ENCODE results near the gene FBXL15. TPM values are rescaled to one million over a fixed set of nuclear protein-coding genes. Genes with fewer than 3 reads are reported as not detected.

The FBXL15 gene
- total and polyA plus RNA-seq, 2 donors (not counting 3 experiments of a cell fraction or from before 2014, with no cell fraction given) = 9.9 to 15.3 TPM

DNA sequence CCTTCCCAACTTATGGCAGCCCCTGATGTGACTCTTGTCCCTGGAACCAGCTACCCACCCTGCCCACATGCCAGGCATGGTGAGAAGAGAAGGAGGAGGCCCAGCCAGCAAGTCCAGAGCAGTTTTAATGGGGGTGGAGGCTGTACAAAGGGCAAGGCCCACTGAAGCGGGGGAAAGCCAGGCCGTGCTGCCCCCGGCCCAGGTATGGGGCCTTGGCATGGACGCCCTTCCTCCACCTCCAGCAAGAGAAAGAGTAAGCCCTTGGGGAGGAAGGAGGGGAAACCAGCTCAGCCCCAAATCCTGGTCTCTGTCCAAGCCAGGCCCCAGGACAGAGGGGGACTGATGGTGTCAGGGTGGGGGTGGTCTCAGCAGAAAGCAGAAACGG, 18.1 kb upstream of the FBXL15 start:
- Histone ChIP-seq H3K79me2 (ENCODE audit: control insufficient read depth, insufficient read depth, low read length) (no peaks in the 10 kb centered on the region), H3K9me1 (replicated peaks; ENCODE audit: control insufficient read depth, extremely low read depth, insufficient read depth, low read length) (no peaks in the 10 kb centered on the region), H3K36me3 (ENCODE audit: control insufficient read depth in 2 of 2, extremely low read depth in 1 of 2, insufficient read depth in 2 of 2, low read length in 2 of 2) (peaks cover 0 to 27% of the 10 kb centered on the region in 2 experiments), H3K27me3 (ENCODE audit: control insufficient read depth in 2 of 2, insufficient read depth in 2 of 2, low read length in 2 of 2) (peaks cover 0 to 3% of the 10 kb centered on the region in 2 experiments), H3K4me2 (ENCODE audit: insufficient read depth, low read length) (no peak overlapping the region), H3K27ac (ENCODE audit: insufficient read depth, low read depth, low read length) (no peak overlapping the region), H3K4me3 (replicated peaks in 1 of 3; ENCODE audit: insufficient read depth in 1 of 3, low read depth in 1 of 3, low read length in 3 of 3) (no peak overlapping the region), H2AFZ (ENCODE audit: low read depth, low read length) (no peak overlapping the region), H3K9ac (replicated peaks; ENCODE audit: extremely low read depth, insufficient read depth, low read length) (no peak overlapping the region), H3K9me3 (replicated peaks; ENCODE audit: control insufficient read depth, insufficient read depth, low read length) (no peaks in the 10 kb centered on the region), H3K4me1 (ENCODE audit: control insufficient read depth, extremely low read depth, insufficient read depth, low read length) (peaks cover 3% of the 10 kb centered on the region), H4K20me1 (replicated peaks; ENCODE audit: control insufficient read depth, extremely low read depth, insufficient read depth, low read length) (no peaks in the 10 kb centered on the region)
- BruUV-seq (replicated peaks) = no TSS peak
- DNase-seq (ENCODE audit: low read depth, low spot score) (no peak), FAIRE-seq (no peak)
- ChIA-PET POLR2A (no interaction called here), CTCF (interaction anchor here (0.9 to 5.8 kb wide), 11 partner anchors 10 to 234 kb away, joined by 3 to 54 read pairs (median 7); partner anchors contain the start of genes ACTR1A and FBXL15)
- TF ChIP-seq FOS (IDR thresholded peaks at IDR 0.05; ENCODE audit: borderline replicate concordance, insufficient read depth, low read length) (no peak), MYC (IDR thresholded peaks at IDR 0.05; ENCODE audit: low read depth, low read length) (no peak), GATA2 (IDR thresholded peaks at IDR 0.05; ENCODE audit: insufficient read depth, insufficient read length, low read depth, low read length) (no peak), POLR2AphosphoS5 (IDR thresholded peaks at IDR 0.05; ENCODE audit: insufficient read depth, low read depth, low read length) (no peak), EZH2 (IDR thresholded peaks at IDR 0.05; ENCODE audit: borderline replicate concordance, low read depth, low read length, severe bottlenecking) (no peak), POLR2A (IDR thresholded peaks at IDR 0.05; ENCODE audit: low read depth, low read length) (no peak), JUN (IDR thresholded peaks at IDR 0.05; ENCODE audit: borderline replicate concordance, insufficient read depth, insufficient read length, low read depth) (no peak)
- TF ChIP-seq, protein P1, sequence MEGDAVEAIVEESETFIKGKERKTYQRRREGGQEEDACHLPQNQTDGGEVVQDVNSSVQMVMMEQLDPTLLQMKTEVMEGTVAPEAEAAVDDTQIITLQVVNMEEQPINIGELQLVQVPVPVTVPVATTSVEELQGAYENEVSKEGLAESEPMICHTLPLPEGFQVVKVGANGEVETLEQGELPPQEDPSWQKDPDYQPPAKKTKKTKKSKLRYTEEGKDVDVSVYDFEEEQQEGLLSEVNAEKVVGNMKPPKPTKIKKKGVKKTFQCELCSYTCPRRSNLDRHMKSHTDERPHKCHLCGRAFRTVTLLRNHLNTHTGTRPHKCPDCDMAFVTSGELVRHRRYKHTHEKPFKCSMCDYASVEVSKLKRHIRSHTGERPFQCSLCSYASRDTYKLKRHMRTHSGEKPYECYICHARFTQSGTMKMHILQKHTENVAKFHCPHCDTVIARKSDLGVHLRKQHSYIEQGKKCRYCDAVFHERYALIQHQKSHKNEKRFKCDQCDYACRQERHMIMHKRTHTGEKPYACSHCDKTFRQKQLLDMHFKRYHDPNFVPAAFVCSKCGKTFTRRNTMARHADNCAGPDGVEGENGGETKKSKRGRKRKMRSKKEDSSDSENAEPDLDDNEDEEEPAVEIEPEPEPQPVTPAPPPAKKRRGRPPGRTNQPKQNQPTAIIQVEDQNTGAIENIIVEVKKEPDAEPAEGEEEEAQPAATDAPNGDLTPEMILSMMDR (IDR thresholded peaks at IDR 0.05; ENCODE audit: extremely low read depth in 1 of 2, insufficient read depth in 1 of 2, low read depth in 1 of 2, low read length in 2 of 2) = no peak
- TF ChIP-seq, protein P2, sequence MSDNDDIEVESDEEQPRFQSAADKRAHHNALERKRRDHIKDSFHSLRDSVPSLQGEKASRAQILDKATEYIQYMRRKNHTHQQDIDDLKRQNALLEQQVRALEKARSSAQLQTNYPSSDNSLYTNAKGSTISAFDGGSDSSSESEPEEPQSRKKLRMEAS (IDR thresholded peaks at IDR 0.05; ENCODE audit: insufficient read depth, insufficient read length) = no peak
- intact Hi-C loops (cut with micrococcal nuclease) = no loop called here
- dilution Hi-C loops (cut with MboI; ENCODE audit: extremely low pct_ligation_motif_present, low sequenced_read_pairs) = no loop called here
